ENCODE measurements around the gene C1QTNF6. TPM values are rescaled to one million over a fixed set of nuclear protein-coding genes. Genes with fewer than 3 reads are reported as not detected.

C1QTNF6 gene
- total and polyA plus RNA-seq, 10 of the 15 experiments (the other 5 are each of a cell fraction or from before 2014, with no cell fraction given) = 0.16 to 4.1 (median 1.3) TPM

- TF ChIP-seq BCLAF1 (IDR thresholded peaks at IDR 0.05) (no peak), STAT1 (conservative IDR thresholded peaks at IDR 0.05) (no peak), MYC (IDR thresholded peaks at IDR 0.05; ENCODE audit: insufficient read depth, insufficient read length, insufficient replicate concordance, low read length, severe bottlenecking) (no peak), ELK1 (IDR thresholded peaks at IDR 0.05; ENCODE audit: low read depth, low read length) (no peak), ZNF207 (IDR thresholded peaks at IDR 0.05; ENCODE audit: borderline replicate concordance) (no peak; the same call in none of the 2 replicates), ZBTB11 (CRISPR knock-in tag; IDR thresholded peaks at IDR 0.05) (no peak), SIN3A (IDR thresholded peaks at IDR 0.05; ENCODE audit: low read depth, low read length) (no peak), JUND (IDR thresholded peaks at IDR 0.05; ENCODE audit: low read depth, low read length) (peak; percentile 89; the same call in 1 of the 2 replicates), FOXM1 (IDR thresholded peaks at IDR 0.05; ENCODE audit: low read depth, low read length) (no peak), SMAD1 (IDR thresholded peaks at IDR 0.05; ENCODE audit: low read depth, partially characterized antibody) (peak; percentile 87), YY1 (IDR thresholded peaks at IDR 0.05; ENCODE audit: low read depth, low read length) (peak; percentile 84), ATF3 (IDR thresholded peaks at IDR 0.05; ENCODE audit: borderline replicate concordance, extremely low read depth, low read depth, low read length) (no peak), IKZF1 (conservative IDR thresholded peaks at IDR 0.05) (peak; percentile 91), SP1 (IDR thresholded peaks at IDR 0.05; ENCODE audit: low read depth, low read length) (peak; percentile 79), MTA2 (IDR thresholded peaks at IDR 0.05; ENCODE audit: low read depth) (peak; percentile 97), HDAC2 (IDR thresholded peaks at IDR 0.05) (no peak), PAX5 (IDR thresholded peaks at IDR 0.05; ENCODE audit: borderline replicate concordance, low read depth, low read length) (peak; percentile 99), SMARCA5 (IDR thresholded peaks at IDR 0.05) (peak; percentile 76; the same call in 1 of the 2 replicates), CTCF (IDR thresholded peaks at IDR 0.05 in 2 of 3, conservative IDR thresholded peaks at IDR 0.05 in 1 of 3; ENCODE audit: control insufficient read depth in 2 of 3, extremely low read depth in 1 of 3, insufficient read depth in 1 of 3, low read depth in 3 of 3, low read length in 3 of 3) (peak; percentile 28 to 53 (median 46); a peak in 5 of 6 replicates), SREBF1 (IDR thresholded peaks at IDR 0.05; ENCODE audit: low read length) (no peak)
Observed at GRCh38 chr22:37162221-37163095, 25.6 kb downstream of the C1QTNF6 start (continued).

All from GM12878 (cell line).